D721Med (cell line): Measurements from ENCODE around the gene MYH11.
"Not testable (repeated sequence)": the region's sequence is repeated elsewhere in the genome, so short reads cannot be mapped to it uniquely, and the experiment has no call there.

Experiments used
- DNase-seq: peaks from one replicate; pipeline ENCODE4 v3.0.0; 2011; ENCODE audit warnings: low spot score; ENCODE audit not compliant: insufficient read length
- FAIRE-seq: peaks from 2 replicates; lab custom pipeline; 2011; peaks lifted over from hg19 to GRCh38; lab: Jason Lieb, UNC
- TF ChIP-seq, protein P1 (sequence below): IDR thresholded peaks from 2 replicates; pipeline ENCODE4 v1.5.1; 2012; ENCODE audit warnings: mild to moderate bottlenecking, control low read depth; ENCODE audit not compliant: insufficient read depth; ENCODE audit errors: missing control alignments

The MYH11 gene

GRCh38 chr16:15798671-15799070 lies 58.2 kb downstream of the MYH11 start:
- no peak for FAIRE-seq
- DNase-seq: no peak
- TF ChIP-seq, protein P1, sequence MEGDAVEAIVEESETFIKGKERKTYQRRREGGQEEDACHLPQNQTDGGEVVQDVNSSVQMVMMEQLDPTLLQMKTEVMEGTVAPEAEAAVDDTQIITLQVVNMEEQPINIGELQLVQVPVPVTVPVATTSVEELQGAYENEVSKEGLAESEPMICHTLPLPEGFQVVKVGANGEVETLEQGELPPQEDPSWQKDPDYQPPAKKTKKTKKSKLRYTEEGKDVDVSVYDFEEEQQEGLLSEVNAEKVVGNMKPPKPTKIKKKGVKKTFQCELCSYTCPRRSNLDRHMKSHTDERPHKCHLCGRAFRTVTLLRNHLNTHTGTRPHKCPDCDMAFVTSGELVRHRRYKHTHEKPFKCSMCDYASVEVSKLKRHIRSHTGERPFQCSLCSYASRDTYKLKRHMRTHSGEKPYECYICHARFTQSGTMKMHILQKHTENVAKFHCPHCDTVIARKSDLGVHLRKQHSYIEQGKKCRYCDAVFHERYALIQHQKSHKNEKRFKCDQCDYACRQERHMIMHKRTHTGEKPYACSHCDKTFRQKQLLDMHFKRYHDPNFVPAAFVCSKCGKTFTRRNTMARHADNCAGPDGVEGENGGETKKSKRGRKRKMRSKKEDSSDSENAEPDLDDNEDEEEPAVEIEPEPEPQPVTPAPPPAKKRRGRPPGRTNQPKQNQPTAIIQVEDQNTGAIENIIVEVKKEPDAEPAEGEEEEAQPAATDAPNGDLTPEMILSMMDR: no peak

DNA sequence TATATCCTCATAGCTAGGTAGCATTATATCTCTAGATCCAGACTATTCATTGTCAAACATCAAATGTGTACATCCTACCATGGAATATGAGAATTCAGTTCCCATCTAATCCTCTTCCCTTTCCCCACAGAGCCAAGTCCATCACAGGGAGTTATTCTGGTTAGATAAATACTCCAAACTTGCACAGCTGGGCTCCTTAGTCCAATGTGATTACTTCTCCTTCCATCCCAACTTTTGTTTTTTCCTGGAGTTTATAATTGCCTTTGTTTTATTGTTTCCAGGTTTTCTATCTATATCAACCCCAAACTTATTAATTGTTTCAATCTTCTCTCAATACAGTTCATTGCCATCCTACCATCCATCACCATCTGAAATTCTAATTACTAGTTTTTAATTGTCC lies 59.9 kb downstream of the MYH11 start:
- FAIRE-seq: no peak
- no peak for DNase-seq
- TF ChIP-seq, protein P1: no peak

GRCh38 chr16:15795615-15796014 lies 61.2 kb downstream of the MYH11 start:
- DNase-seq (no peak), FAIRE-seq (no peak)
- TF ChIP-seq, protein P1: no peak

GRCh38 chr16:15792563-15792971 lies 64.3 kb downstream of the MYH11 start:
- DNase-seq (no peak), FAIRE-seq (no peak)
- TF ChIP-seq, protein P1: no peak

GRCh38 chr16:15790458-15790857 lies 66.4 kb downstream of the MYH11 start:
- TF ChIP-seq, protein P1: no peak
- FAIRE-seq (no peak), DNase-seq (no peak)

DNA sequence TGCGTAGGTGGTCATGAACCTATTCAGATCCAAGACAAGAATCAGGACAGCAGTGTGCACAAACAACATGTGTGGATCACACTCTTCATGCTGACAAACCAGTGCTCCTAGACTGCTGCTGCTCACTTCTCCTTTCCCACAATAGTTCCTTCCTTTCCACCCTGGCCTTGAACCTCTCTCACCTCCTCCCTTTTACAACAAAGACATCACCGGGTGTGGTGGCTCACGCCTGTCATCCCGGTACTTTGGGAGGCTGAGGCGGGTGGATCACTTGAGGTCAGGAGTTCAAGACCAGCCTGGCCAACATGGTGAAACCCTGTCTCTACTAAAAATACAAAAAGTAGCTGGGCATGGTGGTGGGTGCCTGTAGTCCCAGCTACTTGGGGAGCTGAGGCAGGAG lies 67.0 kb downstream of the MYH11 start:
- not testable (repeated sequence) for DNase-seq, FAIRE-seq

DNA sequence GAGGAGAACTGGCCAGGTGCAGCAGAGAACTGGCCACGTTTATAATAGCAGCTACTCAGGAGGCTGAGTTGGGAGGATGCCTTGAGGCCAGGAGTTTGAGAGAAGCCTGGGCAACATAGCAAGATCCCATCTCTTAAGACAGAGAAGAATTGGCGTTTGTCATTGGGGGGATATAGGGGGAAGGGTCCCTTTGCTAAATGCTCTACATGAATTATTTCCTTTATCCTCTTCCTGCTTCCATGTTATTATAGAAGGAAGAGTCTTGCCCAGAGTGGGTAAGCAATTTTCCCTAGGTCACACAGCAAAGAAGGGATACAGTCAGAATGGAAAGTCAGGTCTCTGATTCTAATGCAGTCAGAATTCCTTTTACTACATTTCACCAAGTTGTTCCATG lies 68.0 kb downstream of the MYH11 start:
- no peak for FAIRE-seq
- no peak for DNase-seq
- TF ChIP-seq, protein P1: no peak

DNA sequence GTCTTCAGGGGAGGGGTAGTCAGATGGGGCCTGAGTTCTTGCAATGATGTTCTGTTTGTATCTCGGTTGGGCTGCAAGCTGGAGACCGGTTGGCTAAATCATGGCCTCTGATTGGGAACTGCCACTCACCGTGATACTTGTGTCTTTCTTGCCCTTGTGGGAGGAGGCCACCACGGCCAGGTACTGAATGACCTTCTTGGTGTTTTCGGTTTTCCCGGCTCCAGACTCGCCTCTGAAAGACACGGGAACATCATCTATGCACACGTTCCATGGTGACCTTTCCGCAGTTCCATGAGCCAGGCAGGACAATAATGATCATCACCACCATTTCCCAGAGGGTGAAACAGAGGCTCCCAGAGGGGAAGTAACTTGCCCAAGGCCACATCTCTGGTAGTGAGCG lies 70.3 kb downstream of the MYH11 start:
- FAIRE-seq: no peak
- TF ChIP-seq, protein P1: no peak
- DNase-seq: no peak
